ENCODE measurements around the gene FAM168B. TPM values are rescaled to one million over a fixed set of nuclear protein-coding genes. Genes with fewer than 3 reads are reported as not detected.

Gene FAM168B
- total RNA-seq, 2 experiments from 2014 or later: 74.1 to 76.4 TPM

- DNase-seq: no peak
- Mint-ChIP-seq H3K27ac (no peak overlapping the region), H3K27me3 (no peaks in the 10 kb centered on the region), H3K36me3 (ENCODE audit: low read depth) (peaks cover 88% of the 10 kb centered on the region), H3K4me3 (no peak overlapping the region), H3K9me3 (no peaks in the 10 kb centered on the region), H3K4me1 (ENCODE audit: low read depth) (peaks cover 48% of the 10 kb centered on the region)
- no peak overlapping the region for H3K4me3 ChIP-seq (ENCODE audit: low read length)
- no peaks in the 10 kb centered on the region for H3K9me3 ChIP-seq (ENCODE audit: control insufficient read depth in 1 of 2, insufficient read depth in 1 of 2, low read length in 2 of 2)
- ChIA-PET CTCF (no interaction called here), POLR2A (no interaction called here)
- no peak for TF ChIP-seq CTCF (IDR thresholded peaks at IDR 0.05)
- no peak overlapping the region for H3K27ac ChIP-seq (ENCODE audit: low read depth in 1 of 2, low read length in 2 of 2)
- peaks cover 60% of the 10 kb centered on the region for H3K36me3 ChIP-seq (ENCODE audit: insufficient read depth, low read length)
- intact Hi-C loops (cut with DNase I, micrococcal nuclease): no loop called here
- H3K27me3 ChIP-seq (ENCODE audit: control insufficient read depth in 1 of 2, insufficient read depth in 2 of 2, low read length in 2 of 2): no peaks in the 10 kb centered on the region
- no peaks in the 10 kb centered on the region for H3K4me1 ChIP-seq (ENCODE audit: insufficient read depth, low read length)
- no peak for ATAC-seq (ENCODE audit: poor library complexity)
Observed at GRCh38 chr2:131058920-131059319, 34.3 kb downstream of the FAM168B start.

- CTCF ChIA-PET: no interaction called here
- no peak for TF ChIP-seq CTCF (IDR thresholded peaks at IDR 0.05)
- Histone ChIP-seq H3K4me3 (ENCODE audit: low read length) (no peak overlapping the region), H3K9me3 (ENCODE audit: control insufficient read depth in 1 of 2, insufficient read depth in 1 of 2, low read length in 2 of 2) (no peaks in the 10 kb centered on the region), H3K27me3 (ENCODE audit: control insufficient read depth in 1 of 2, insufficient read depth in 2 of 2, low read length in 2 of 2) (no peaks in the 10 kb centered on the region), H3K27ac (ENCODE audit: low read depth in 1 of 2, low read length in 2 of 2) (no peak overlapping the region), H3K36me3 (ENCODE audit: insufficient read depth, low read length) (peaks cover 63% of the 10 kb centered on the region), H3K4me1 (ENCODE audit: insufficient read depth, low read length) (no peaks in the 10 kb centered on the region)
- no peak for DNase-seq
- Mint-ChIP-seq H3K27ac (no peak overlapping the region), H3K4me1 (ENCODE audit: low read depth) (peaks cover 45% of the 10 kb centered on the region), H3K4me3 (no peak overlapping the region), H3K9me3 (no peaks in the 10 kb centered on the region), H3K27me3 (no peaks in the 10 kb centered on the region), H3K36me3 (ENCODE audit: low read depth) (peaks cover 87% of the 10 kb centered on the region)
- intact Hi-C loops (cut with DNase I, micrococcal nuclease): no loop called here
- POLR2A ChIA-PET: no interaction called here
- no peak for ATAC-seq (ENCODE audit: poor library complexity)
Observed at GRCh38 chr2:131058214-131058843, 34.9 kb downstream of the FAM168B start.

GRCh38 chr2:131056932-131057287 lies 36.4 kb downstream of the FAM168B start:
- Histone ChIP-seq H3K9me3 (ENCODE audit: control insufficient read depth in 1 of 2, insufficient read depth in 1 of 2, low read length in 2 of 2) (no peaks in the 10 kb centered on the region), H3K4me3 (ENCODE audit: low read length) (no peak overlapping the region), H3K27ac (ENCODE audit: low read depth in 1 of 2, low read length in 2 of 2) (no peak overlapping the region), H3K36me3 (ENCODE audit: insufficient read depth, low read length) (peaks cover 71% of the 10 kb centered on the region), H3K4me1 (ENCODE audit: insufficient read depth, low read length) (no peaks in the 10 kb centered on the region), H3K27me3 (ENCODE audit: control insufficient read depth in 1 of 2, insufficient read depth in 2 of 2, low read length in 2 of 2) (no peaks in the 10 kb centered on the region)
- no peaks in the 10 kb centered on the region for H3K9me3 Mint-ChIP-seq
- TF ChIP-seq CTCF (IDR thresholded peaks at IDR 0.05): no peak
- H3K27ac Mint-ChIP-seq: no peak overlapping the region
- H3K4me1 Mint-ChIP-seq (ENCODE audit: low read depth): peaks cover 42% of the 10 kb centered on the region
- DNase-seq (no peak), ATAC-seq (ENCODE audit: poor library complexity) (no peak)
- intact Hi-C loops (cut with DNase I, micrococcal nuclease): no loop called here
- H3K27me3 Mint-ChIP-seq: no peaks in the 10 kb centered on the region
- H3K4me3 Mint-ChIP-seq: no peak overlapping the region
- peaks cover 90% of the 10 kb centered on the region for H3K36me3 Mint-ChIP-seq (ENCODE audit: low read depth)
- POLR2A ChIA-PET: interaction anchor here (0.7 to 1.4 kb wide), 2 partner anchors 15 to 20 kb away, joined by 4 read pairs; no protein-coding TSS in a partner anchor
- CTCF ChIA-PET: no interaction called here

All from CD4-positive, alpha-beta T cell (primary cell).